H1 (cell line): ENCODE data around the gene KBTBD3. TPM values are rescaled to one million over a fixed set of nuclear protein-coding genes. Genes with fewer than 3 reads are reported as not detected.

ENCODE experiments used
- CTBP2 ChIP-seq: IDR thresholded peaks from 2 replicates; pipeline ENCODE4 v1.7.0; 2011; ENCODE audit warnings: borderline replicate concordance, mild to moderate bottlenecking, moderate library complexity, mixed read lengths, low read length; ENCODE audit not compliant: insufficient read depth, insufficient read length
- EP300 ChIP-seq, 2 experiments: IDR thresholded peaks; 1 replicate in 1 of 2; 2 replicates in 1 of 2; pipeline ENCODE4 v1.6.1; 2011 to 2012; ENCODE audit warnings: low read depth in 2 of 2, low read length in 2 of 2, mild to moderate bottlenecking in 2 of 2, borderline replicate concordance in 1 of 2, inconsistent platforms in 1 of 2, moderate library complexity in 1 of 2
- HDAC6 ChIP-seq: IDR thresholded peaks from one replicate; pipeline ENCODE4 v1.7.1; 2012; ENCODE audit warnings: low read depth, mild to moderate bottlenecking, inconsistent platforms, low read length, moderate library complexity
- KDM5A ChIP-seq: fragments of 200-600 bp; IDR thresholded peaks from 2 replicates; pipeline ENCODE4 v1.7.1; 2012; ENCODE audit warnings: mild to moderate bottlenecking, low read length, inconsistent platforms, mixed read lengths
- RNF2 ChIP-seq: fragments of 200-900, 300-1000 bp; sonication (generic); IDR thresholded peaks from 2 replicates; pipeline ENCODE4 v1.7.1; 2016; ENCODE audit warnings: borderline replicate concordance, low read depth, mild to moderate bottlenecking, antibody characterized with exemption, low read length; ENCODE audit not compliant: poor library complexity, severe bottlenecking; ENCODE audit errors: missing control alignments
- SUZ12 ChIP-seq: fragments of 200-600 bp; sonication (generic); IDR thresholded peaks from 2 replicates; pipeline ENCODE4 v1.6.1; 2012; ENCODE audit warnings: mild to moderate bottlenecking, inconsistent platforms, low read length, moderate library complexity, mixed read lengths
- TCF12 ChIP-seq: IDR thresholded peaks from 2 replicates; pipeline ENCODE4 v1.6.1; 2011; ENCODE audit warnings: low read depth, mild to moderate bottlenecking, low read length
- polyA plus RNA-seq, 7 experiments: library from polyadenylated mRNA; depleted of rRNA in 3 of 7; stranded (reverse) in 5 of 7; unstranded in 2 of 7; fragments of >200 nt in 5 of 7; fragments of 200-250 nt in 2 of 7; gene quantifications; 1 replicate in 5 of 7; 2 replicates in 1 of 7; 4 replicates in 1 of 7; pipeline versions ENCODE4 v1.2.1 to v1.2.3, GENCODE V29; 2011 to 2013; ENCODE audit warnings: missing spikeins in 2 of 7, mixed read lengths in 2 of 7
- total RNA-seq: library from RNA; stranded (reverse); fragmentation: NEBNext Ultra II Directional; extraction: Animal tissue kit (Norgen Biotek cat#: 25700); gene quantifications from 2 replicates; pipeline ENCODE4 v1.2.1, GENCODE V29; 2021
- TF ChIP-seq, protein P1 (sequence below): IDR thresholded peaks from 2 replicates; pipeline ENCODE4 v1.6.1; 2012; ENCODE audit warnings: inconsistent platforms

Gene KBTBD3
- total and polyA plus RNA-seq, 2 of the 8 experiments (the other 6 are each of a cell fraction or from before 2014, with no cell fraction given) = 1.2 to 6.1 TPM

GRCh38 chr11:106014620-106015019, 62.5 kb downstream of the KBTBD3 start (continued):
- no peak for TF ChIP-seq CTBP2
- TF ChIP-seq EP300 (IDR thresholded peaks at IDR 0.05; ENCODE audit: borderline replicate concordance in 1 of 2, low read depth in 2 of 2, low read length in 2 of 2) = no peak
- TF ChIP-seq, protein P1, sequence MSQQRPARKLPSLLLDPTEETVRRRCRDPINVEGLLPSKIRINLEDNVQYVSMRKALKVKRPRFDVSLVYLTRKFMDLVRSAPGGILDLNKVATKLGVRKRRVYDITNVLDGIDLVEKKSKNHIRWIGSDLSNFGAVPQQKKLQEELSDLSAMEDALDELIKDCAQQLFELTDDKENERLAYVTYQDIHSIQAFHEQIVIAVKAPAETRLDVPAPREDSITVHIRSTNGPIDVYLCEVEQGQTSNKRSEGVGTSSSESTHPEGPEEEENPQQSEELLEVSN = no peak
- no peak for TF ChIP-seq HDAC6
- TF ChIP-seq RNF2 = no peak
- no peak for TF ChIP-seq SUZ12
- no peak for TF ChIP-seq TCF12
- TF ChIP-seq KDM5A = no peak
